Omental fat pad (tissue), 4 donors: ENCODE results near the gene NRG3. TPM values are rescaled to one million over a fixed set of nuclear protein-coding genes. Genes with fewer than 3 reads are reported as not detected.

Experiments
- ATAC-seq: fragments of 150-250 bp; one replicate; pipeline ENCODE4 v1.9.1; 2016; ENCODE audit warnings: mild to moderate bottlenecking, moderate library complexity; ENCODE audit not compliant: low FRiP score
- DNase-seq: peaks from one replicate; pipeline ENCODE4 v3.0.0-alpha.2; 2019; ENCODE audit warnings: low spot score
- CTCF ChIP-seq, 3 donors: fragments of 450-650 bp; IDR thresholded peaks; one replicate each; pipeline ENCODE4 v1.5.1; 2016 to 2017; ENCODE audit warnings: antibody characterized with exemption in 3 of 3, mild to moderate bottlenecking in 3 of 3, moderate library complexity in 2 of 3
- total RNA-seq, 4 donors: library from RNA; depleted of rRNA; stranded (reverse); fragments of >200 nt; gene quantifications; one replicate each; pipeline ENCODE4 v1.1.0, GENCODE V29; 2016

The NRG3 gene
- total RNA-seq, 4 donors from 2014 or later, result 0.19 to 0.47 (median 0.38) TPM; not detected in 1

- no peak for TF ChIP-seq CTCF (IDR thresholded peaks at IDR 0.05)
- ATAC-seq (peak; percentile 62), DNase-seq (no peak)
Observed at GRCh38 chr10:82211346-82211745, 336.4 kb downstream of the NRG3 start.

- ATAC-seq, result no peak
- no peak for TF ChIP-seq CTCF (IDR thresholded peaks at IDR 0.05)
- no peak for DNase-seq
Observed at GRCh38 chr10:82212753-82213152, 337.8 kb downstream of the NRG3 start.

GRCh38 chr10:82213784-82214183 is 338.8 kb downstream of the NRG3 start:
- no peak for TF ChIP-seq CTCF (IDR thresholded peaks at IDR 0.05)
- no peak for ATAC-seq
- no peak for DNase-seq

GRCh38 chr10:82221056-82221455 is 346.1 kb downstream of the NRG3 start:
- no peak for TF ChIP-seq CTCF (IDR thresholded peaks at IDR 0.05)
- ATAC-seq, result no peak
- DNase-seq, result no peak

- no peak for ATAC-seq
- no peak for TF ChIP-seq CTCF (IDR thresholded peaks at IDR 0.05)
- no peak for DNase-seq
Observed at GRCh38 chr10:82221601-82222149, 346.7 kb downstream of the NRG3 start.

GRCh38 chr10:82228701-82229100 is 353.7 kb downstream of the NRG3 start:
- no peak for DNase-seq
- no peak for TF ChIP-seq CTCF (IDR thresholded peaks at IDR 0.05)
- ATAC-seq, result no peak

- no peak for TF ChIP-seq CTCF (IDR thresholded peaks at IDR 0.05)
- DNase-seq (no peak), ATAC-seq (no peak)
Observed at GRCh38 chr10:82234173-82234572, 359.2 kb downstream of the NRG3 start.
